ENCODE results near the gene ZBTB7C. TPM values are rescaled to one million over a fixed set of nuclear protein-coding genes. Genes with fewer than 3 reads are reported as not detected.

The ZBTB7C gene
- total RNA-seq, 1 donor from 2014 or later, result 1.1 TPM

GRCh38 chr18:48179001-48179400 lies 230.2 kb downstream of the ZBTB7C start:
- DNase-seq (ENCODE audit: low read depth), result no peak
- H3K36me3 ChIP-seq (ENCODE audit: control insufficient read depth, insufficient read depth, low read length), result no peaks in the 10 kb centered on the region
- no peak for TF ChIP-seq CTCF (IDR thresholded peaks at IDR 0.05; ENCODE audit: insufficient read depth, low read length, poor library complexity, severe bottlenecking)
- H3K27me3 ChIP-seq (ENCODE audit: control insufficient read depth, insufficient read depth, low read length), result peaks cover 16% of the 10 kb centered on the region
- H3K4me3 ChIP-seq (ENCODE audit: low read depth, low read length), result no peak overlapping the region

- peaks cover 14% of the 10 kb centered on the region for H3K27me3 ChIP-seq (ENCODE audit: control insufficient read depth, insufficient read depth, low read length)
- no peak for TF ChIP-seq CTCF (IDR thresholded peaks at IDR 0.05; ENCODE audit: insufficient read depth, low read length, poor library complexity, severe bottlenecking)
These were observed 232.3 kb downstream of the ZBTB7C start for GRCh38 chr18:48176909-48177308.

GRCh38 chr18:48173557-48173956 lies 235.6 kb downstream of the ZBTB7C start:
- H3K27me3 ChIP-seq (ENCODE audit: control insufficient read depth, insufficient read depth, low read length), result peaks cover 5% of the 10 kb centered on the region
- DNase-seq (ENCODE audit: low read depth), result no peak

More at GRCh38 chr18:48176909-48177308, 232.3 kb downstream of the ZBTB7C start:
- Histone ChIP-seq H3K4me3 (ENCODE audit: low read depth, low read length) (no peak overlapping the region), H3K36me3 (ENCODE audit: control insufficient read depth, insufficient read depth, low read length) (no peaks in the 10 kb centered on the region)
- no peak for DNase-seq (ENCODE audit: low read depth)

GRCh38 chr18:48172226-48173006 lies 236.8 kb downstream of the ZBTB7C start:
- TF ChIP-seq CTCF (IDR thresholded peaks at IDR 0.05; ENCODE audit: insufficient read depth, low read length, poor library complexity, severe bottlenecking), result no peak
- no peak for DNase-seq (ENCODE audit: low read depth)
- Histone ChIP-seq H3K27me3 (ENCODE audit: control insufficient read depth, insufficient read depth, low read length) (peaks cover 2% of the 10 kb centered on the region), H3K36me3 (ENCODE audit: control insufficient read depth, insufficient read depth, low read length) (no peaks in the 10 kb centered on the region), H3K4me3 (ENCODE audit: low read depth, low read length) (no peak overlapping the region)

More at GRCh38 chr18:48173557-48173956, 235.6 kb downstream of the ZBTB7C start:
- TF ChIP-seq CTCF (IDR thresholded peaks at IDR 0.05; ENCODE audit: insufficient read depth, low read length, poor library complexity, severe bottlenecking), result no peak
- Histone ChIP-seq H3K4me3 (ENCODE audit: low read depth, low read length) (no peak overlapping the region), H3K36me3 (ENCODE audit: control insufficient read depth, insufficient read depth, low read length) (no peaks in the 10 kb centered on the region)

- DNase-seq (ENCODE audit: low read depth), result no peak
- no peak for TF ChIP-seq CTCF (IDR thresholded peaks at IDR 0.05; ENCODE audit: insufficient read depth, low read length, poor library complexity, severe bottlenecking)
- H3K36me3 ChIP-seq (ENCODE audit: control insufficient read depth, insufficient read depth, low read length), result no peaks in the 10 kb centered on the region
- no peak overlapping the region for H3K4me3 ChIP-seq (ENCODE audit: low read depth, low read length)
- peaks cover 2% of the 10 kb centered on the region for H3K27me3 ChIP-seq (ENCODE audit: control insufficient read depth, insufficient read depth, low read length)
These were observed 237.5 kb downstream of the ZBTB7C start for GRCh38 chr18:48171490-48172188.

All from kidney epithelial cell (primary cell).